Natural killer cell (primary cell): ENCODE data around the gene ABL1. TPM values are rescaled to one million over a fixed set of nuclear protein-coding genes. Genes with fewer than 3 reads are reported as not detected.

Experiments used
- ATAC-seq, 3 donors: fragments of 150-1000 bp in 2 of 3; fragments of 200-7000 bp in 1 of 3; cut with Tn5 transposase; 1 replicate in 1 of 3; 2 replicates in 2 of 3; pipeline ENCODE4 v1.10.0; 2021; ENCODE audit warnings: mild to moderate bottlenecking in 2 of 3, moderate library complexity in 2 of 3
- DNase-seq, 2 donors: peaks; one replicate each; pipeline versions ENCODE4 v3.0.0 to v3.0.0-alpha.2; 2013 to 2021; ENCODE audit warnings: mixed read lengths in 1 of 2
- H3K27ac ChIP-seq: one replicate; pipeline ENCODE4 v1.5.1; 2013; ENCODE audit warnings: mild to moderate bottlenecking, low read length
- H3K27me3 ChIP-seq: one replicate; pipeline ENCODE4 v1.6.1; 2013; ENCODE audit warnings: low read length; ENCODE audit not compliant: control insufficient read depth, insufficient read depth
- H3K36me3 ChIP-seq: one replicate; pipeline ENCODE4 v1.6.1; 2013; ENCODE audit warnings: low read length; ENCODE audit not compliant: control insufficient read depth, insufficient read depth
- H3K4me1 ChIP-seq: one replicate; pipeline ENCODE4 v1.6.1; 2013; ENCODE audit warnings: low read length; ENCODE audit not compliant: control insufficient read depth, insufficient read depth
- H3K4me3 ChIP-seq: one replicate; pipeline ENCODE4 v1.5.1; 2013; ENCODE audit warnings: low read length
- H3K9me3 ChIP-seq: one replicate; pipeline ENCODE4 v1.6.1; 2013; ENCODE audit warnings: low read length; ENCODE audit not compliant: control insufficient read depth, insufficient read depth
- H3K27ac Mint-ChIP-seq, 2 donors: one replicate each; pipeline ENCODE4 v1.8.0; 2022; ENCODE audit warnings: mild to moderate bottlenecking in 2 of 2, mixed read lengths in 2 of 2, moderate library complexity in 1 of 2
- H3K27me3 Mint-ChIP-seq, 2 donors: one replicate each; pipeline ENCODE4 v1.8.0; 2022; ENCODE audit warnings: low read depth in 2 of 2, mixed read lengths in 2 of 2
- H3K36me3 Mint-ChIP-seq: one replicate; pipeline ENCODE4 v1.8.0; 2022; ENCODE audit warnings: mixed read lengths
- H3K4me1 Mint-ChIP-seq, 2 donors: one replicate each; pipeline ENCODE4 v1.8.0; 2022; ENCODE audit warnings: mixed read lengths in 2 of 2
- H3K4me3 Mint-ChIP-seq: one replicate; pipeline ENCODE4 v1.8.0; 2022; ENCODE audit warnings: mild to moderate bottlenecking, moderate library complexity, mixed read lengths
- H3K9me3 Mint-ChIP-seq, 2 donors: one replicate each; pipeline ENCODE4 v1.8.0; 2022; ENCODE audit warnings: mixed read lengths in 2 of 2
- CTCF ChIP-seq: fragments of 200-600 bp; IDR thresholded peaks from one replicate; pipeline ENCODE4 v1.8.0; 2022; ENCODE audit warnings: antibody characterized with exemption
- WGBS: methylation state at CpG from one replicate; pipeline ENCODE4 v1.1.7; 2013; ENCODE audit warnings: missing lambda C conversion rate; ENCODE audit not compliant: insufficient coverage; 5-methylcytosine and 5-hydroxymethylcytosine counted together
- intact Hi-C: fragments of 100-400 bp; cut with micrococcal nuclease; formaldehyde crosslinking; loops from one replicate; pipeline ENCODE4 v1.14.2; 2022
- total RNA-seq, 4 donors: library from RNA; stranded (reverse); fragments of 120-200 nt in 1 of 4; gene quantifications; one replicate each; pipeline versions ENCODE4 v1.2.3 to v1.2.4, GENCODE V29; 2013 to 2022

The ABL1 gene
- total RNA-seq, 3 donors from 2014 or later (not counting 1 experiment from before 2014, with no cell fraction given) = 49.7 to 65.6 (median 53.8) TPM

GRCh38 chr9:130820135-130820738, 14.8 kb upstream of the ABL1 start:
- Histone ChIP-seq H3K36me3 (no peaks in the 10 kb centered on the region), H3K27me3 (no peaks in the 10 kb centered on the region), H3K27ac (no peak overlapping the region), H3K4me3 (no peak overlapping the region), H3K4me1 (no peaks in the 10 kb centered on the region), H3K9me3 (no peaks in the 10 kb centered on the region)
- no peak for DNase-seq
- Mint-ChIP-seq H3K4me3 (no peak overlapping the region), H3K36me3 (no peaks in the 10 kb centered on the region), H3K27me3 (no peaks in the 10 kb centered on the region), H3K9me3 (peaks cover 0 to 3% of the 10 kb centered on the region in 2 donors), H3K27ac (no peak overlapping the region), H3K4me1 (peaks cover 11 to 25% of the 10 kb centered on the region in 2 donors)
- whole genome bisulfite sequencing = 82% methylated on average over 5 of the region's 5 CpGs
- no peak for TF ChIP-seq CTCF
- intact Hi-C loops = no loop called here
- no peak for ATAC-seq

- DNase-seq (no peak), ATAC-seq (no peak)
- Mint-ChIP-seq H3K36me3 (peaks cover 3% of the 10 kb centered on the region), H3K27ac (peak overlapping the region in 1 of 2 donors; percentile 8), H3K4me1 (peaks cover 10 to 27% of the 10 kb centered on the region in 2 donors), H3K4me3 (no peak overlapping the region), H3K27me3 (no peaks in the 10 kb centered on the region), H3K9me3 (peaks cover 0 to 1% of the 10 kb centered on the region in 2 donors)
- WGBS = 89% methylated on average over 6 of the region's 6 CpGs
- Histone ChIP-seq H3K27me3 (no peaks in the 10 kb centered on the region), H3K9me3 (no peaks in the 10 kb centered on the region), H3K4me1 (no peaks in the 10 kb centered on the region), H3K27ac (no peak overlapping the region), H3K36me3 (no peaks in the 10 kb centered on the region), H3K4me3 (no peak overlapping the region)
- no peak for TF ChIP-seq CTCF
- intact Hi-C loops = no loop called here
Observed at GRCh38 chr9:130823435-130823834, 11.6 kb upstream of the ABL1 start.

- peaks cover 0 to 4% of the 10 kb centered on the region in 2 donors for H3K9me3 Mint-ChIP-seq
- H3K4me3 Mint-ChIP-seq = no peak overlapping the region
- no peak for DNase-seq
- Histone ChIP-seq H3K27me3 (no peaks in the 10 kb centered on the region), H3K36me3 (no peaks in the 10 kb centered on the region), H3K27ac (no peak overlapping the region), H3K4me1 (no peaks in the 10 kb centered on the region), H3K4me3 (no peak overlapping the region), H3K9me3 (no peaks in the 10 kb centered on the region)
- peaks cover 8% of the 10 kb centered on the region for H3K36me3 Mint-ChIP-seq
- peaks cover 14 to 27% of the 10 kb centered on the region in 2 donors for H3K4me1 Mint-ChIP-seq
- peak overlapping the region in 1 of 2 donors; percentile 8 for H3K27ac Mint-ChIP-seq
- H3K27me3 Mint-ChIP-seq = no peaks in the 10 kb centered on the region
- 89% methylated on average over 2 of the region's 2 CpGs for whole genome bisulfite sequencing
- TF ChIP-seq CTCF = no peak
- intact Hi-C loops = no loop called here
- no peak for ATAC-seq
Observed at GRCh38 chr9:130824079-130824478, 11.0 kb upstream of the ABL1 start.
